Heart left ventricle (tissue), 13 donors: Measurements from ENCODE around the gene PLEKHG3.

Experiments
- CTCF ChIP-seq, 12 donors: fragments of 200-600 bp; sonication (generic) in 4 of 12; IDR thresholded peaks; one replicate each; pipeline versions ENCODE4 v1.5.0 to v1.8.0; 2018 to 2022; ENCODE audit warnings: antibody characterized with exemption in 12 of 12, mild to moderate bottlenecking in 5 of 12
- POLR2A ChIP-seq, 2 donors: fragments of 450-650 bp; IDR thresholded peaks; one replicate each; pipeline ENCODE4 v1.6.1; 2017; ENCODE audit warnings: antibody characterized with exemption in 2 of 2, mild to moderate bottlenecking in 2 of 2, moderate library complexity in 2 of 2
- donor health status: ischemic (EF 13 %, LVEDD 7.1; RV severe dilation, severe dysfunction).
- donor health status: DM: no; HTN: yes; CAD: no.
- donor health status: DM: no; HTN: no; CAD: no.
- donor health status: ischemic (EF 25% LVEDD 6.9; RV normal size, moderate dysfunction).
- donor health status: ischemic (EF 25% LVEDD 5.7; RV mildly dilated, moderate dysfunction).
- donor health status: ischemic (EF 35%, LVEDD 5.7; RV mildly dilated, moderate dysfunction).
- donor health status: nonischemic (EF 11% LVEDD 7.7; RV severe dilation, severe dysfunction).
- donor health status: DM: yes; HTN: yes; CAD: no.
- donor health status: PGD.
- donor health status: ischemic (EF 29% LVEDD 5.4; RV normal size, mild dysfunction).
- donor health status: nonischemic (EF 23%, LVEDD 6.1; RV moderate dilation, normal function).

- TF ChIP-seq CTCF (IDR thresholded peaks at IDR 0.05) (peak in 6 of 12 donors; percentile 17 to 40 (median 32)), POLR2A (IDR thresholded peaks at IDR 0.05) (no peak)
These were observed 41.4 kb downstream of the PLEKHG3 start for GRCh38 chr14:64745511-64746091.
